ENCODE measurements around the gene MPV17L2.
"Not testable (repeated sequence)": the region's sequence is repeated elsewhere in the genome, so short reads cannot be mapped to it uniquely, and the experiment has no call there.

The MPV17L2 gene

GRCh38 chr19:18193388-18194180 lies 566 bp downstream of the MPV17L2 start:
- no peak for DNase-seq

- no peak for DNase-seq
Measured at GRCh38 chr19:18194181-18194530, 1.1 kb downstream of the MPV17L2 start.

GRCh38 chr19:18194554-18195238 lies 1.7 kb downstream of the MPV17L2 start:
- no peak for DNase-seq

- DNase-seq: no peak
Measured at GRCh38 chr19:18196511-18196845, 3.5 kb downstream of the MPV17L2 start.

- no peak for DNase-seq
Measured at GRCh38 chr19:18197306-18197705, 4.3 kb downstream of the MPV17L2 start.

- DNase-seq: no peak
Measured at GRCh38 chr19:18197941-18198340, 4.9 kb downstream of the MPV17L2 start.

GRCh38 chr19:18198374-18198773 lies 5.4 kb downstream of the MPV17L2 start:
- no peak for DNase-seq

- no peak for DNase-seq
Measured at GRCh38 chr19:18202397-18202777, 9.4 kb downstream of the MPV17L2 start.

GRCh38 chr19:18202778-18203407 lies 9.9 kb downstream of the MPV17L2 start:
- DNase-seq: no peak

GRCh38 chr19:18203408-18203862 lies 10.4 kb downstream of the MPV17L2 start:
- no peak for DNase-seq

GRCh38 chr19:18203863-18204393 lies 10.9 kb downstream of the MPV17L2 start, which contains the start of gene RAB3A:
RAB3A (minus strand) TSS chr19:18204042; CDS start chr19:18202740, 1,302 bp downstream.
- DNase-seq: peak; percentile 100

- DNase-seq: peak; percentile 44
Measured at GRCh38 chr19:18204394-18205199, 11.6 kb downstream of the MPV17L2 start.

- DNase-seq: peak; percentile 79
Measured at GRCh38 chr19:18205200-18205892, 12.3 kb downstream of the MPV17L2 start.

GRCh38 chr19:18206018-18206417 lies 13.0 kb downstream of the MPV17L2 start:
- no peak for DNase-seq

- peak; percentile 80 for DNase-seq
Measured at GRCh38 chr19:18208098-18208951, 15.3 kb downstream of the MPV17L2 start.

GRCh38 chr19:18209912-18210311 lies 16.9 kb downstream of the MPV17L2 start:
- not testable (repeated sequence) for DNase-seq

- no peak for DNase-seq
Measured at GRCh38 chr19:18211683-18212082, 18.7 kb downstream of the MPV17L2 start.

- DNase-seq: peak; percentile 53
Measured at GRCh38 chr19:18214779-18215433, 21.9 kb downstream of the MPV17L2 start.

GRCh38 chr19:18216789-18217188 lies 23.8 kb downstream of the MPV17L2 start:
- no peak for DNase-seq

- no peak for DNase-seq
Measured at GRCh38 chr19:18218159-18218558, 25.1 kb downstream of the MPV17L2 start.

Data from fibroblast of skin of back (primary cell).